Neural crest cell (in vitro differentiated cells): ENCODE measurements around the gene LUC7L. TPM values are rescaled to one million over a fixed set of nuclear protein-coding genes. Genes with fewer than 3 reads are reported as not detected.

Experiments used
- DNase-seq: peaks from one replicate; pipeline ENCODE4 v3.0.0; 2021; ENCODE audit warnings: low read depth, mixed read lengths, low spot score
- H3K27ac Mint-ChIP-seq: one replicate; pipeline ENCODE4 v1.8.0; 2021; ENCODE audit warnings: mild to moderate bottlenecking, mixed read lengths; ENCODE audit not compliant: unreplicated experiment
- H3K27me3 Mint-ChIP-seq: 2 replicates; pipeline ENCODE4 v1.8.0; 2021; ENCODE audit warnings: low read depth, mild to moderate bottlenecking, mixed read lengths
- H3K36me3 Mint-ChIP-seq: 2 replicates; pipeline ENCODE4 v1.8.0; 2021; ENCODE audit warnings: low read depth, mild to moderate bottlenecking, mixed read lengths
- H3K4me1 Mint-ChIP-seq: 2 replicates; pipeline ENCODE4 v1.8.0; 2021; ENCODE audit warnings: mixed read lengths
- H3K4me3 Mint-ChIP-seq: one replicate; pipeline ENCODE4 v1.8.0; 2021; ENCODE audit warnings: mild to moderate bottlenecking, mixed read lengths
- H3K9me3 Mint-ChIP-seq: 2 replicates; pipeline ENCODE4 v1.8.0; 2021; ENCODE audit warnings: mixed read lengths
- CTCF ChIP-seq: fragments of 200-600 bp; sonication (generic); conservative IDR thresholded peaks from 2 replicates; pipeline ENCODE4 v1.5.0; 2021; ENCODE audit warnings: antibody characterized with exemption, mild to moderate bottlenecking
- total RNA-seq: library from RNA; stranded (reverse); gene quantifications from 2 replicates; pipeline ENCODE4 v1.2.1, GENCODE V29; 2021

Gene LUC7L
- total RNA-seq, 1 donor from 2014 or later: 177 TPM

DNA sequence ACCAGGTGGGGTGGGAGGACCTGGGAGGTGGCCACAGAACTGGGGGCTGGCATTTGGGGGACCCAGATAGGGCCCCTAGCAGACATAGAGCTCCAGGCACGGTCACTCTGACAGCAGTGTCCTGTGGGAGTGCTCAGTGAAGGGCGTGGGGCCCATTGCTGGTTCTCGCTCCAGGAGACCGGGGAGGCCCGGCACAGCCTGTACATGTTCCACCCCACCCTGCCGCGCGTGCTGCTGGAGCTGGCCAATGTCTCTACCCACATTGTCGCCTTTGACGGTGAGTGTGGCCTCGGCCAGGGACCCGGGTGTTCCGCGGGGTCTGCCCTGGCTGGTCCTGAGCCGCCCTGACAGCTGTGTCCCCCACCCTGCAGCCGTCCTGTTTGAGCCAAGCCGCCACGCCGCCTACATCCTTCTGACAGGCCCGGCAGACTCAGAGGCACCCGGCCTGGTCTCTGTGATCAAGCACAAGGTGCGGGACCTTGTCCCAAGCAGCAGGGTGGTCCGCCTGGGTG, 35.2 kb upstream of the LUC7L start:
- H3K36me3 Mint-ChIP-seq: no peaks in the 10 kb centered on the region
- no peak overlapping the region for H3K27ac Mint-ChIP-seq
- no peaks in the 10 kb centered on the region for H3K4me1 Mint-ChIP-seq
- H3K27me3 Mint-ChIP-seq: peaks cover 5% of the 10 kb centered on the region
- no peak overlapping the region for H3K4me3 Mint-ChIP-seq
- DNase-seq: no peak
- H3K9me3 Mint-ChIP-seq: no peaks in the 10 kb centered on the region
- no peak for TF ChIP-seq CTCF

- Mint-ChIP-seq H3K27me3 (peaks cover 5% of the 10 kb centered on the region), H3K4me3 (no peak overlapping the region), H3K27ac (no peak overlapping the region), H3K36me3 (no peaks in the 10 kb centered on the region), H3K9me3 (no peaks in the 10 kb centered on the region), H3K4me1 (no peaks in the 10 kb centered on the region)
- no peak for DNase-seq
- no peak for TF ChIP-seq CTCF
Measured at GRCh38 chr16:263944-264343, 34.7 kb upstream of the LUC7L start.

DNA sequence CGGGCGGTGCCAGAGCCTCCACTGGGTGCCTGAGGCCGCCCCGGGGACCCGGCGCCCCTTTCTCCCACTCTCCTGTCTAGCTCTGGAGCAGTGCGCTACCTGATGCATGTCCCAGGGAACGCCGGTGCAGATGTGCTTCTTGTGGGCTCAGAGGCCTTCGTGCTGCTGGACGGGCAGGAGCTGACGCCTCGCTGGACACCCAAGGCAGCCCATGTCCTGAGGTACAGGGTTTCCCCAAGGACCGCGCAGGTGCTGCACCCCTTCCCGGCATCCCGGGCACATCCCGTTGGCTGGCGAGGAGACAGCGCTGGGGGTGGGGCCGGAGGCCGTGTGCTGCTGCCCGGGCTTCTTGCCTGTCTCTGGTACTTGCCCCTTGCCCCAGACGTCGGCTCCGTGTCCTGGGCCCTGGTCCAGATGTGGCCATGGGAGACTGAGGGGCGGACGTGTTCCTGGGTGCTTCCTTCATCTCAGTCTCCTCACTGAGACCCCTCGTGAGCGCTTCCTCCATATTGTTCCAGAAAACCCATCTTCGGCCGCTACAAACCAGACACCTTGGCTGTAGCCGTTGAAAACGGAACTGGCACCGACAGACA, 34.0 kb upstream of the LUC7L start:
- no peak for DNase-seq
- H3K4me1 Mint-ChIP-seq: no peaks in the 10 kb centered on the region
- H3K9me3 Mint-ChIP-seq: no peaks in the 10 kb centered on the region
- no peak for TF ChIP-seq CTCF
- H3K4me3 Mint-ChIP-seq: no peak overlapping the region
- H3K27me3 Mint-ChIP-seq: peaks cover 3% of the 10 kb centered on the region
- no peak overlapping the region for H3K27ac Mint-ChIP-seq
- H3K36me3 Mint-ChIP-seq: no peaks in the 10 kb centered on the region

GRCh38 chr16:262121-262745, 33.0 kb upstream of the LUC7L start:
- Mint-ChIP-seq H3K9me3 (no peaks in the 10 kb centered on the region), H3K4me1 (no peaks in the 10 kb centered on the region), H3K27ac (no peak overlapping the region), H3K36me3 (no peaks in the 10 kb centered on the region), H3K4me3 (no peak overlapping the region), H3K27me3 (no peaks in the 10 kb centered on the region)
- no peak for DNase-seq
- TF ChIP-seq CTCF: no peak

DNA sequence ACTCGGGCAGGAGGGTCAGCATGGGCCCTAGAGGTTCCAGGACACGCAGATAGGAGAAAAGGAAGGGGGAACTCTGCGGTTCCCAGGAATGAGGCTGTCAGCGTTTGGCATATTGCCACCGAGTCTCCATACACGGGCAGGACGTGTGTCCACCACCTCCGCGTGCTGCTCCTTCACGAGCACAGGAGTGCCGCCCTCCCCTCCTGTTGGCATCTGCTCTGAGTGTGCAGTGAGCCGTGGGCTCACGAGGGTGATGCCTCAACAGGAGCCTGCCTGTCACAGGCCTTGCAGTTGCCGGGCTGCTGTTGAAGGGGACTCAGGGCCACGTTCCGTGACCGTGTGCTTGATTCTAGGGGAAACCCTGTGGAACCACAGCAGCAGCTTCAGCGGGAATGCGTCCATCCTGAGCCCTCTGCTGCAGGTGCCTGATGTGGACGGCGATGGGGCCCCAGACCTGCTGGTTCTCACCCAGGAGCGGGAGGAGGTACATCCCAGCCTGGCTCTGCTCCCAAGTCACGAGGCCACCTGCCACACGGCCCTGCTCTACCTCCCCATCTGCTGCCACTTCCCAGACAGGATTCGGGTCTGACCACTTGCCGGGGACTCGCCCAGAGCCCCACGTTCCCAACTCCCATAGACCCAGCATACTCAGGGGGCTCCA, 31.9 kb upstream of the LUC7L start:
- H3K4me3 Mint-ChIP-seq: no peak overlapping the region
- DNase-seq: no peak
- no peaks in the 10 kb centered on the region for H3K4me1 Mint-ChIP-seq
- H3K36me3 Mint-ChIP-seq: peaks cover 1% of the 10 kb centered on the region
- H3K27me3 Mint-ChIP-seq: no peaks in the 10 kb centered on the region
- no peak for TF ChIP-seq CTCF
- no peaks in the 10 kb centered on the region for H3K9me3 Mint-ChIP-seq
- no peak overlapping the region for H3K27ac Mint-ChIP-seq
